Activated CD8-positive, alpha-beta memory T cell treated with anti-CD3 and anti-CD28 coated beads for 24 hours (primary cell): ENCODE results near the gene DHX16.
A peak's percentile ranks its signal among the peaks of the same experiment; 100 is the strongest.

Source experiments
- DNase-seq: peaks from one replicate; pipeline ENCODE4 v3.0.0-alpha.2; 2020

Gene DHX16

GRCh38 chr6:30691208-30691847 lies 18.5 kb upstream of the DHX16 start:
- DNase-seq = no peak

- DNase-seq = peak; percentile 93
Observed at GRCh38 chr6:30690403-30691207, 17.8 kb upstream of the DHX16 start, which contains the start of gene NRM. Gene NRM (minus strand): TSS chr6:30690984. CDS start chr6:30690974, 10 bp downstream.

- no peak for DNase-seq
Observed at GRCh38 chr6:30689985-30690384, 17.2 kb upstream of the DHX16 start.

GRCh38 chr6:30689022-30689865 lies 16.4 kb upstream of the DHX16 start:
- no peak for DNase-seq

GRCh38 chr6:30688569-30688968 lies 15.8 kb upstream of the DHX16 start:
- DNase-seq = no peak

- DNase-seq = no peak
Observed at GRCh38 chr6:30687659-30688431, 15.0 kb upstream of the DHX16 start.

GRCh38 chr6:30686908-30687658 lies 14.3 kb upstream of the DHX16 start:
- DNase-seq = peak; percentile 91

- DNase-seq = peak; percentile 91
Observed at GRCh38 chr6:30686009-30686907, 13.5 kb upstream of the DHX16 start, which contains the start of gene PPP1R18. Gene PPP1R18 (minus strand): TSS chr6:30686645. CDS start chr6:30686018, 627 bp downstream.

GRCh38 chr6:30685157-30686008 lies 12.6 kb upstream of the DHX16 start:
- DNase-seq = peak; percentile 73

- DNase-seq = peak; percentile 79
Observed at GRCh38 chr6:30684386-30685156, 11.8 kb upstream of the DHX16 start.

- DNase-seq = no peak
Observed at GRCh38 chr6:30683980-30684338, 11.2 kb upstream of the DHX16 start.

- no peak for DNase-seq
Observed at GRCh38 chr6:30683183-30683979, 10.6 kb upstream of the DHX16 start.

- peak; percentile 91 for DNase-seq
Observed at GRCh38 chr6:30682143-30683117, 9.6 kb upstream of the DHX16 start.

GRCh38 chr6:30681766-30682142 lies 8.9 kb upstream of the DHX16 start:
- peak; percentile 70 for DNase-seq

GRCh38 chr6:30679765-30680535 lies 7.1 kb upstream of the DHX16 start:
- DNase-seq = no peak
